DMS153 treated with DMSO at 0.1 percent for 48 hours (cell line): ENCODE data around the gene NCK1.

Experiments
- DNase-seq: peaks from one replicate; lab custom pipeline; 2025; ENCODE audit not compliant: unreplicated experiment; lab: John Stamatoyannopoulos, UW

The NCK1 gene

GRCh38 chr3:136905549-136905948 is 43.5 kb downstream of the NCK1 start:
- no peak for DNase-seq

GRCh38 chr3:136906725-136907124 is 44.7 kb downstream of the NCK1 start:
- no peak for DNase-seq

GRCh38 chr3:136908297-136908696 is 46.3 kb downstream of the NCK1 start:
- DNase-seq = no peak

DNA sequence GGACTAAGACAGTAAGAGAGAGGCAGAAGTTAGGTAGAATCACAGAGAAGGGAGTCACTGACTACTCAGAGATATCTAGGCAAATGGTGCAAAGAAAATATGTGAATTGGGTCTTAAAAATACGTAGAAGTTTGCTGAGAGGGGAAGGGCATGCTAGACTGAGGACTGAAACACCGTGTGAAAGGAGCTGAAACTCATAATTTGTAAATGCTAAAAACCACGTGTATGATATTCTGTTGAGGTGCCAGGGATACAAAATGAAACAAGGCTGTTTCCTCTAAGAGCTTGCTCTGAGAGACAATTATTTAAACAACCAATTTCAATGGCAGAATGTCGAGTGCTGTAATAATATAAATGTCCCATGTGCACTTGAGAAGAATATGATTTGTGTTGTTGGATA is 47.2 kb downstream of the NCK1 start:
- peak; percentile 23 for DNase-seq

- DNase-seq = no peak
These were observed 48.7 kb downstream of the NCK1 start for GRCh38 chr3:136910697-136911096.

- DNase-seq = no peak
These were observed 51.2 kb downstream of the NCK1 start for GRCh38 chr3:136913168-136913567.

- DNase-seq = no peak
These were observed 52.7 kb downstream of the NCK1 start for GRCh38 chr3:136914739-136915138.

- no peak for DNase-seq
These were observed 54.2 kb downstream of the NCK1 start for GRCh38 chr3:136916223-136916622.

DNA sequence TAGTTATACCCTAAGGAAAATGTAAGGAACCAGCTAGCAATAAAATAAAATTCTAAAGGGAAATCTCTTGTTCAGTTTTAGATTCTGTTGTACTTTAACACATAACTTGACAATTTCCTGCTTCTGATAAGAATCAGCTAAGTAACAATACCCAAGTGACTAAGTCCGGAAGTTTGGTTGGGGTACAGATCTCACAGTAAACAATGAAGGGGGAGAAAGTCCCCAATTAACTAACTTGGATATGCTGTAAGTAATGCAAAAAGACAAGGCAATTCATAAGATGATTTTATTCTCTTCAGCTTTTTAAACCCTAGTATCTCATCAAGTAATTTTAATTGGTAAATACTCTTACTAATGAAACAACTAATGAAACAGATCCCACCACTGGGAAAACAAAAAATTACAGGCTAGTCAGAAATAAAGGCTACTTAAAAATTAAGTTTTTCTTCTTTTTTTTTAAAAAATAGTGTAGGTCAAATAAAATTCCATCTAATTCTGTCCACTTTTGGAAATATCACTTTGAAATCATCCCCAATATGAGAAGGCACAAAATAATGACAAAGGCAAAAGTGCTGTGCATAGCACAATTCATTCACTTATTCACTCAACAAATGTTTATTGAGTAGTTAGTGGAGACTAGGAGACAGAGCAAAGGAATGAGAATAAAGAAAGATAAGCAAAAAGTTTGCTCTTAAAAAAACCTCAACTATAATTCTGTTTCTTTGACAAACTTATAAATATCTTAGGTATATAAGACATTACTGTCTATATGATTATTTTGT is 58.0 kb downstream of the NCK1 start:
- DNase-seq = no peak

DNA sequence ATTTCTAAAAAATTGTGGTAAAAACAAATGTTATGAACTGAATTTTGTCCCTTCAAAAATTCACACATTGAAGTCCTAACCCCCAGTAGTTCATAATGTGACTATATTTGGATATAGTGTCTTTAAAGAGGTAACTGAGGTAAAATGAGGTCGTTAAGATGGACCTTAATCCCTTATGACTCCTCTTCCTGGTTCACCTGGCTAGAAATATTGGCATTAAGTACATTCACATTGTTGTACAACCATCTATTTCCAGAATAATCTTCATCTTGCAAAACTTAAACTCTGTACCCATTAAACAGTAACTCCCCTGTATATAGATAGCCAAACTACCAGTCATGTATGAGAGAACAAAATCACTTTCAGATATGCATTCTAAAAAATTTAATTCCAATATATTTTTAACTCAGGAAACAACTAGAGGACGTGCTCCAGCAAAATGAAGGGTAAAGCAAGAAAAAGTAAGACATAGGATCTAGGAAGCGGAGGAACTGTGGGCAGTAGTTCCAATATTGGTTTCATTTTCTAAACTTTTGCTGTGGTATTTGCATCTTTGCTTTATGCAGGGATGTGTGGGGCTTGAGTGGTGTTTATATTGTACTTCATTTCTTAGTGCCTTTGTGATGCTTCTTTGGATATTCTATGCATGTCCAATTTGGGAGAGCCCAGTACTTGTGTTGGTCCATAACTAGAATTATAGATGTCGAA is 59.0 kb downstream of the NCK1 start:
- DNase-seq = no peak

DNA sequence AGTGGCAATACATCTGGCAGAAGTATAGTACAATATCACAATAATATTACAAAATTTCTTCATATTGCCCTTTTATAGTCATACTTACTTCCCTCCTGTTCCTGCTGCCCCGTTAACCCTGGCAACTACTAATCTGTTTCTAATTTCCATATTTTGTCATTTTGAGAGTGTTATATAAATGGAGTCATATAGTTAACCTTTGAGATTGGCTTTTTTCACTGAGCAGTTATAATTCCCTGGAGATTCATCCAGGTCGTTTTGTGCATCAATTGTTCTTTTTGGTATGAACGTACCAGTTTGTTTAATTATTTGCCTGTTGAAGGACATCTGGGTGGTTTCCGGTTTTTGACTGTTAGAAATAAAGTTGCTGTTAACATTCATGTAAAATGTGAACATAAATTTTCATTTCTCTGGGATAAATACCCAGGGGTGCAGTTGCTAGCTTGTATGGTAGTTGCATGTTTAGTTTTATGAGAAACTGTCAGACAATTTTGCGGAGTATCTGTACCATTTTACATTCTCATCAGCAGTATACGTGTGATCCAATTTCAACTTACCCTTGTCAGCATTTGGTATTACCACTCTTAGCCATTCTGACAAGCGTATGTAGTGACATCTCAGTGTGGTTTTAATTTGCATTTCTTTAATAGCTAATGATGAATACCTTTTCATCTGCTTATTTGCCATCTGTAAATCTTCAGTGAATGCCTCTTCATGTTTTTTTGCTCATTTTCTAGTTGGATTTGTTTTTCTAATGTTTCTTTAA is 63.6 kb downstream of the NCK1 start:
- DNase-seq = no peak

DNA sequence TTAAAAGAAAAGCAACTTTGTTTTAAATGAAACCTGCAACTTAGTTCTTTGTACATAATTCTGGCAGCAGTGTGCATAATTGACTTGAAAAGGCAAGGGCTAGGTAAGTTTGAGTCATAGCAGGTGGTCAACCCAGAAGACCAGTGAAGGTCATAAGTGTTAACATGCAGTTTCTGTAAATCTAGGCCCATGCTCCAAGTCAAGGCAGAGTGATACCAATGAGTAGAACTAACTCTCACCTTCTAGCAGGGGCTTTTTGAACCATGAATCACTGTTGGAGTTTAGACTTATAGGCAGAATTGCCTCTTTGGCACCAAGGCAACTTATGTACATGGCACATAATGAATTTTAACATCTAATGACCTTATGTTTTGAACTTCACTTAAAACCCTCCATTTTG is 66.2 kb downstream of the NCK1 start:
- DNase-seq = no peak

GRCh38 chr3:136929977-136930670 is 68.1 kb downstream of the NCK1 start:
- no peak for DNase-seq

GRCh38 chr3:136931606-136932005 is 69.6 kb downstream of the NCK1 start:
- no peak for DNase-seq

DNA sequence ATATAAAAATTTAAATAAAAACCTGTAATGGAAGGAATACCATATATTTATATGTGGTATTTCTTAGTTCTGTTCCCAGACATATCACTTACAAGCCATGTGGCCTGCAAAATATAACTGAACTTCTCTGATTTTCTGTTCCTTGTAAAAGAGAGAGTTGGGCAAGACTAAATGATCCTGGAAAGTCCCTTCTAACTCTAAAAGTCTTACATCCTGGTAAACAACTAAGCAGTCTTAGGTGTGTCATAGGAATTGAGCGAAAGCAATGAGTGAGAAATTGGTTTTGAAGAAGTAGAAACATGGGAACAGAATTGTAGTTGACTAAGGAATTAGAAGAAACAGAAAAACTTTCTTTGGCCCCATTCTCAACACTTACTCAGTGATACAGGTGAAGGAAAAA is 70.5 kb downstream of the NCK1 start:
- DNase-seq = no peak

DNA sequence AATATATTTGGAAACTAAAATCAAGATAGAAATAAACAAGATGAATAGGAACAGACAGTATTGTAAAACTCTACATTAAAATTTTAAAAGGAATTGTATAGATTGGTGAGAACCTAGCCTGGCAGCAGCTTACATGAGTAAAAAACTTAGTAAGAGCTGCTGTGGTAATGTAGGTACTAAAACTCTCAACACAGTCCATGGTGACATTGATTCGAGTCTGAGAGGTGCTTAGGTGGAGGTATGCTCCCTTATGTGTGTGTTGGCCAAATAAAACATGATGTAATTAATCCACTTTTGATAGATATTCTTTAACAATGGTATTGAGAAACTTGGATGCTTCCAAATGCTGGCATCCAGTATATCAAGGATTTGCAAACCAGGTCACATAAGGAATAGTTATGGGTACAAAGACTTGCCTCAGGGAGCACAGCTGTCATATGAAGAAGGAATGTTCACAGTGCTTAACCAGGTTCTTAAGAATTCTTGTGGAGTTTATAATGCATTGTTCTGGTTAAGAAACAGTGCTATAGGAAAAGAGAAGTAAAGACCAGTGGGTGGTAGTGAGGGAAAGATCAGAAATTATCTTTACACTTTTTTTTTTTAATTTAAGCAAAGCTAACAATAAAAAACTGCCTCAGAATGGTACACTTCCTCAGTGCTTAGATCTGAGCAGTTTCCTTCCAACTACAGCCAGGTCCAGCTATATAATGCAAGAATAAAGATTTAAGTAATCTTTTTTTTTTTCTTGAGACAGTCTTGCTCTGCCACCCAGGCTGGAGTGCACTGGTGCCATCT is 71.2 kb downstream of the NCK1 start:
- DNase-seq = no peak

GRCh38 chr3:136937175-136937574 is 75.2 kb downstream of the NCK1 start:
- DNase-seq = no peak

DNA sequence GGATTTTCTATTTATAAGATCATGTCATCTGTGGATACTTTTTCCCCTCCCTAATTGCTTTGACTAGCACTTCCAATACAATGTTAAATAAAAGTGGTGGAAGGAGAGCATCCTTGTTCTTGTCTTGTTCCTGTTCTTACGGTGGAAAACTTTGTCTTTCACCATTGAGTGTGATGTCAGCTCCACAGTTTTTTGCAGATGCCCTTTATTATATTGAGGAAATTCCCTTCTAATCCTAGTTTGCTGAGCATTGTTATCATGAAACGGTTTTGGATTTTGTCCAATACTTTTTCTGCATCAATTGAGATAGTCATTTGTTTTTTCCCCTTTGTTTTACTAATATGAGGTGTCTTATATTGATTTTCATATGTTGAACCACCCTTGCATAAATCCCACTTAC is 75.8 kb downstream of the NCK1 start:
- no peak for DNase-seq

- DNase-seq = no peak
These were observed 76.3 kb downstream of the NCK1 start for GRCh38 chr3:136938334-136938733.

DNA sequence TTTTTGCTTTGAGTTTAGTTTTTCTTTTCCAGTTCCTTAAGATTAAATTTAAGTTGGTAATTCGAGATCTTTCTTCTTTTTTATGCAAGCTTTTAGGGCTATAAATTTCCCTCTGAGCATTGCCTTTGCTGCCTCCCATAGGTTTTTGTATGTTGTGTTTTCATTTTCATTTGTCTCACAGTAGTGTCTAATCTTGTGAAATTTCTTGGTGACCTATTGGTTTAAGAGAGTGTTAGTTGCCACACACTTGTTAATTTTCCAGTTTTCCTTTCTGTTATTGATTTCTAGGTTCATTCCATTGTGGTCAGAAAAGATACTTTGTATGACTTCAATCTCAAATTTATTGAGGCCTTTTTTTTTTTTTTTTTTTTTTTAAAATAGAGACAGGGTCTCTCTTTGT is 77.5 kb downstream of the NCK1 start:
- DNase-seq = no peak

DNA sequence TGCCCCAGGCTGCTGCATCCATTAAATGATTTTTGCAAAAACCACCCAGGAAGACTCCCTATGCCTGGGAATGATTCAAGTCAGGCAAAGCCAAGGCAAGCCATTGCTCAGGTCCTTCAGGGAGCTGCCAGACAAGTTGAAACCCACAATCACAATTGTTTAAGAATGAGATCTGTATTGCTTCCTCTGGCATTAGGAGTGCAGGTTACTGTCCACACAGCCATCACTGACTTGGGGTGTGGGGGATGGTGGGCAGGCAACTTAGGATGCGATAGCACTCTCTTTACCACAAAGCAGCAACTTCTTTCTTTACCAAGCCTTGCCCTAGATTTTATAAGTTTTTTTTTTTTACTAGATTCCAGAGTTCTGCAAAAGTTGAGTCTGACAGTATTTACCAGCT is 80.8 kb downstream of the NCK1 start:
- no peak for DNase-seq
